A673 (cell line): ENCODE measurements around the gene ZNF385C.

Source experiments
- CTCF ChIP-seq: fragments of 300-800, 200-600 bp; sonication (generic); conservative IDR thresholded peaks from 2 replicates; pipeline ENCODE4 v1.5.1; 2017; ENCODE audit warnings: low read depth, mild to moderate bottlenecking, antibody characterized with exemption, low read length, moderate library complexity, mixed read lengths
- EZH2 ChIP-seq: fragments of 200-600 bp; sonication (generic); IDR thresholded peaks from 2 replicates; pipeline ENCODE4 v1.6.1; 2017; ENCODE audit warnings: borderline replicate concordance, low read depth, mild to moderate bottlenecking, mixed read lengths, antibody characterized with exemption, low read length; ENCODE audit not compliant: poor library complexity, severe bottlenecking

GRCh38 chr17:42009170-42009569 is 89.1 kb downstream of the ZNF385C start:
- TF ChIP-seq CTCF = no peak
- TF ChIP-seq EZH2 = no peak
